Body of pancreas (tissue), 4 donors: ENCODE measurements around the gene SRRD.

Source experiments
- POLR2A ChIP-seq, 3 donors: fragments of 450-650 bp; IDR thresholded peaks; one replicate each; pipeline ENCODE4 v1.6.1; 2016; ENCODE audit warnings: antibody characterized with exemption in 3 of 3, mild to moderate bottlenecking in 2 of 3
- TF ChIP-seq, protein P1 (sequence below), 7 experiments: fragments of 450-650 bp in 4 of 7; fragments of 200-600 bp in 3 of 7; sonication (generic) in 3 of 7; IDR thresholded peaks; one replicate each; pipeline ENCODE4 v1.5.1; 2016 to 2019; ENCODE audit warnings: antibody characterized with exemption in 7 of 7

DNA sequence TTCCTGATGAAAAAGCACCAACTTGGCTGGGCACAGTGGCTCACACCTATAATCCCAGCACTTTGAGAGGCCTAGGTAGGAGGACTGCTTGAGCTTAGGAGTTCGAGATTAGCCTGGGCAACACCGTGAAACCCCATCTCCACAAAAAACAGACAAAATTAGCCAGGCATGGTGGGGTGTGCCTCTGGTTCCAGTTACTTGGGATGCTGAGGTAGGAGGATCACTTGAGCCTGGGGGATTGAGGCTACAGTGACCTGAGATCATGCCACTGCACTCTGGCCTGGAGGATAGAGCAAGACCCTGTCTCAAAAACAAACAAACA is 3.1 kb upstream of the SRRD start:
- TF ChIP-seq, protein P1, sequence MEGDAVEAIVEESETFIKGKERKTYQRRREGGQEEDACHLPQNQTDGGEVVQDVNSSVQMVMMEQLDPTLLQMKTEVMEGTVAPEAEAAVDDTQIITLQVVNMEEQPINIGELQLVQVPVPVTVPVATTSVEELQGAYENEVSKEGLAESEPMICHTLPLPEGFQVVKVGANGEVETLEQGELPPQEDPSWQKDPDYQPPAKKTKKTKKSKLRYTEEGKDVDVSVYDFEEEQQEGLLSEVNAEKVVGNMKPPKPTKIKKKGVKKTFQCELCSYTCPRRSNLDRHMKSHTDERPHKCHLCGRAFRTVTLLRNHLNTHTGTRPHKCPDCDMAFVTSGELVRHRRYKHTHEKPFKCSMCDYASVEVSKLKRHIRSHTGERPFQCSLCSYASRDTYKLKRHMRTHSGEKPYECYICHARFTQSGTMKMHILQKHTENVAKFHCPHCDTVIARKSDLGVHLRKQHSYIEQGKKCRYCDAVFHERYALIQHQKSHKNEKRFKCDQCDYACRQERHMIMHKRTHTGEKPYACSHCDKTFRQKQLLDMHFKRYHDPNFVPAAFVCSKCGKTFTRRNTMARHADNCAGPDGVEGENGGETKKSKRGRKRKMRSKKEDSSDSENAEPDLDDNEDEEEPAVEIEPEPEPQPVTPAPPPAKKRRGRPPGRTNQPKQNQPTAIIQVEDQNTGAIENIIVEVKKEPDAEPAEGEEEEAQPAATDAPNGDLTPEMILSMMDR (IDR thresholded peaks at IDR 0.05): no peak
- TF ChIP-seq POLR2A (IDR thresholded peaks at IDR 0.05): no peak
